ENCODE measurements around the gene NOP53.
"Not testable (repeated sequence)": the region's sequence is repeated elsewhere in the genome, so short reads cannot be mapped to it uniquely, and the experiment has no call there.

Gene NOP53

DNA sequence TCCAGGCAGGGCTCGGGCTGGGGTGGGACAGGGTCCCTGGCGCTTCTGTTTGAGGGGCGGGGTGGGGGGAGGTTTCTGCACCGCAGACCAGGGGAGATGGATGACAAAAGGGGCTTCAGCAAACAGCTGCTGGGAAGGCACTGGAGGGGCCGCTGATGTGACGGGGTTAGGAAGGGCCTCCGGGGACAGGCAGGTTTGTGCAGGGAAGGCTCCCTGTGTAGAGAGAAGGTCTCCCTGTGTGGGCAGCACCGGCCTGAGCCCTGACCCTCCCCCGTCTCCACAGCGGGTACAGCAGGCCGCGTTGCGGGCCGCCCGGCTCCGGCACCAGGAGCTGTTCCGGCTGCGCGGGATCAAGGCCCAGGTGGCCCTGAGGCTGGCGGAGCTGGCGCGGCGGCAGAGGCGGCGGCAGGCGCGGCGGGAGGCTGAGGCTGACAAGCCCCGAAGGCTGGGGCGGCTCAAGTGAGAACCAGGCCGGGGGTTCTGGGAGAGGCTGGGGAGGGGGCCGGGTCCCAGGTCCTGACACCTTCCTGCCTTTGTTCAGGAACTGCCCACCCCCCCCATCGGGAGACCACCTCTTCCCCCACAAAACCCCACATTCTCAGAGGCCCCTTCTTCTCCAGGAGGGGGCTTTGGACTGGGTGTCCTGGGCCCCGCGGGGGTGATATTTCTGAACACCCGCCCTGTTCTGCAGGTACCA lies 9.9 kb downstream of the NOP53 start:
- no peak for DNase-seq

DNA sequence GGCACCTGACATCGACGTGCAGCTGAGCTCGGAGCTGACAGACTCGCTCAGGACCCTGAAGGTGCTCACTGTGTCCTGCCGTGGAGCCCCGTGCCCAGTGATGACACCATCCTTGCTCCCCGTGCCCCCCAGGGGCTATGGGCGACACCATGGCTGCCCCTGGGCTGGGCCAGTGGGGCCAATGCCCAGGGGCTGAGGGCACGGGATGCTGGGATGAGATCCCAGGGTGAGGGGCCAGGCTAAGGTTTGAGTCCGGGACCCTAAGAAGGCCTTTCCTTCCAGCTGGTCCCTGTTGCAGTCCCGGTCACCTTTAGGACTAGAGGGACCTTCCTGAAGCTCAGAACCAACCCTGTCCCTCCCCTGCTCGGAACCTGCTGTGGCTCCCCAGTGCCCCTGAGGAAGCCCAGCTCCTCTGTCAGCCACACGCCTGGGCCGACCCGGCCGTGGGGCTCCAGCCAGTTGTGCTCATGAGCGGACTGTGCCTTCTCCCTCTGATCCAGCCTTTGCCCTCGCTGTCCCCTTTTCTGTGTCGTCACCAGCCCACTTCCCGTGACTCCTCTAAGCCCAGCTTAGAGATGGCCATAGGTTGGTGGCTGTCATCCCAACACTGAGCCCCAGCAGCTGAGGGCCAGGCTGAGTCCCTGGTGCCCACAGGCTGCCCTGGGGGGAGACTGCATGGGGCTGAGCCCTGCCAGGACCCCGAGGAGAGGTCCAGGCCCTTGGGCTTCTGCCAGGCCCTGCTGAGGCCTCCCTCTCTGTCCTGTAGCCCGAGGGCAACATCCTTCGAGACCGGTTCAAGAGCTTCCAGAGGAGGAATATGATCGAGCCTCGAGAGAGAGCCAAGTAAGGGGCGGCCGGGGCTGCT lies 10.6 kb downstream of the NOP53 start:
- no peak for DNase-seq

DNA sequence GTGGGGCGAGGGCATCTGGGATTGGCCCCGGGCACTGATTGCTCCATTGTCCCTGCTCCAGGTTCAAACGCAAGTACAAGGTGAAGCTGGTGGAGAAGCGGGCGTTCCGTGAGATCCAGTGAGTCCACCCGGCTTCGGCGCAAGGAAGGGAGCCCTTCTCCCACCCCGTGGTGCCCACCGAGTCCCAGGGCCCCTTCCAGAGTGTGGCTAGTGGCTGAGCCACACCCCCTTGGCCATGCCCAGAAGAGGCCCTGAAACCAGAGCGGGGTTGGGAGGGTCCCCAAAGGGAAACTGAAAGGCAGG lies 11.2 kb downstream of the NOP53 start:
- no peak for DNase-seq

DNA sequence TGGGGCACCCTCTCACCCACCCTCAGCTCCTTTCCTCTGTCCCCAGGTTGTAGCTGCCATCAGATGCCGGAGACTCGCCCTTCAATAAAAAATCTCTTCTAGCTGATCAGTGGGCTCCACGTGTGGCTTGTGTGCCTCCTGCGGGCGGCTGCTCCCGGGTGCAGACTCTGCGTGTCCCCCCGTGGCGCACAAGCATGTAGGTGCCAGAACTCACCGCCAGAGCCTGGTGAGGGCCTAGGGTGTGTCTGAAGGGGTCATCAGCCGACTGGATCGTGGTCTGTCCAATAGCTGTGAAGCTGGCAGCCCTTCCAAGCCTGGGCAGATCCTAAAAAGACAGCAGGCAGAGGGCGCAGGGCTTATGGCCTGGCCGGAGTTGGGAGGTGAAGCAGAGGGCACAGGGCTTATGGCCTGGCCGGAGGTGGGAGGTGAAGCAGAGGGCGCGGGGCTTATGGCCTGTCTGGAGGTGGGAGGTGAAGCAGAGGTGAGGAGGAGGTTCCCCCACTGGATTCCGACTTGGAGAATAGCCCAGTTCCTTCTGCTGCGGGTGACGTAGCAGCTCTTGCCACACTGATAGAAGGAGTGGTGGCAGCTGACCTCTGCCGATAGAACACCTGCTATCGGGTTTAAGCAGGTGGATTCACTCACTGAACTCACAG lies 11.7 kb downstream of the NOP53 start:
- DNase-seq = no peak

DNA sequence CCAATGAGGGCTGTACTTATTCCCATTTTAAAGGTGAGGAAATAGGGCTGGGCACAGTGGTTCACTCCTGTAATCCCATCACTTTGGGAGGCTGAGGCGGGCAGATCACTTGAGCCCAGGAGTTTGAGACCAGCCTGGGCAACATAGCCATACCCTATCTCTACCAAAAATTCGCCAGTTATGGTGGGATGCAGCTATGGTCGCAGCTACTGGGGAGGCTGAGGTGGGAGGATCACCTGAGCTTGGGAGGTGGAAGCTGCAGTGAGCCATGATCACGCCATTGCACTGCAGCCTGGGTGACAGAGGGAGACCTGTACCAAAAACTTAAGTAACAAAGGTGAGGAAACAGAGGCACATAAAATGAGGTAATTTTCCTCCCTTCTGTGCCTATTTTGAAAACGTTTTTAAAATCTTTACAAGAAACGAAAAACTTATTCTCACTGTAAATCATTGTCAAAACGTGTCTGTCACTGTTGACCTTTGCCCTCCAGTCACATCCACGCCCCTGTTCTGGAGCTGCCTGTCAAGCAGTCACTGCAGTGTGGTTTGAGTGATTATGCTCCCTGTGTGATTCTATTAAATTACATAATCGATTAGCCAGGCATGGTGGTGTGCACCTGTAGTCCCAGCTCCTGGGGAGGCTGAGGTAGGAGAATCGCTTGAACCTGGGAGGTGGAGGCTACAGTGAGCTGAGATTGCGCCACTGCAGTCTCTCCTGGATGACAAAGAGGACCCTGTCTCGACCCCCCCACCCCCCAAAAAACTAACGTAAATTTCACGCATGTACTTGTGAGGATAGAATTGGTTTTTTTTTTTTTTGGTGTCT lies 12.5 kb downstream of the NOP53 start:
- DNase-seq = no peak

DNA sequence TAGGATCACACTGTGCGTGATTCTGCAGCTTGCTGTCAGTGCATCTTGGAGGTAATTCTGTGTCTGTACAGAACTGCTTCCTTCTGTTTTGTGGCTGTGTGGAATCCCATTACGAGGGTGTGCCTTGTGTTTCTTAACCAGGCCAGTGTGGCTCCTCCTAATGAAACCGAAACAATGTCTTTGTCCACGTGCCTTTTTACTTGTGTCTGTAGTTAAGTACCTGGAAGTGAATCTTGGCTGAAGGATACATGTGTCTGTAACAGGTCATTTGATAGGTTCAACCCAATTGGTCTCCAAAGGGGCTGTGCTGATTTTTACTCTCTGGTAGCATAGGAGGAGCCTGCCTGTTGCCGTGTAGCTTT lies 13.1 kb downstream of the NOP53 start:
- DNase-seq = no peak

DNA sequence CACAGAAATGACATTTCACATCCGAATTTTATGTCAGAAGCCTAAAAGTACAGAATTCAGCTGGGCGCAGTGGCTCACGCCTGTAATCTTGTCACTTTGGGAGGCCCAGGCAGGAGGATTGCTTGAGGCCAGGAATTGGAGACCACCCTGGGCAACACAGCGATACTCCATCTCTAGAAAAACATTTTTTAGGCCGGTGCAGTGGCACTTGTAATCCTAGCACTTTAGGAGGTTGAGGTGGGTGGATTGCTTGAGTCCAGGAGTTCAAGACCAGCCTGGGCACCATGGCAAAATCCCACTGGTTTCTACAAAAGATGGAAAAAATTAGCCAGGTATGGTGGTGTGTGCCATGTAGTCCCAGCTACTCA lies 15.3 kb downstream of the NOP53 start:
- no peak for DNase-seq

DNA sequence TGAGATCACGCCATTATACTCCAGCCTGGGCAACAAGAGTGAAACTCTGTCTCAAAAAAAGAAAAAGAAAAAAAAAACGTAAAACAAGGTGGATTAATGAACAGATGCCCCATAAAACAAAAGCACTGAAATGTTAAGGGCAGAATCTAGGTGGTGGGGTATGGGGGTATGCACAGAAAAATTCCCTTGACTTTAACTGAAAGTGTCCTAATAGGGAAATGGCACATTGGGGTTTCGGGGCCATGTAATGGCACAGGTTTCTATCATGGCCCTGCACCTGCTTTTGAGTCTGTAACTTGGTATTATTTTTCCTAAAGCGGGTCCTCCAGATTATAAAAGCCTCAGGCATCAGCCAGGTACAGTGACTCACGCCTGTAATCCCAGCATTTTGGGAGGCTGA lies 16.2 kb downstream of the NOP53 start:
- DNase-seq = no peak

DNA sequence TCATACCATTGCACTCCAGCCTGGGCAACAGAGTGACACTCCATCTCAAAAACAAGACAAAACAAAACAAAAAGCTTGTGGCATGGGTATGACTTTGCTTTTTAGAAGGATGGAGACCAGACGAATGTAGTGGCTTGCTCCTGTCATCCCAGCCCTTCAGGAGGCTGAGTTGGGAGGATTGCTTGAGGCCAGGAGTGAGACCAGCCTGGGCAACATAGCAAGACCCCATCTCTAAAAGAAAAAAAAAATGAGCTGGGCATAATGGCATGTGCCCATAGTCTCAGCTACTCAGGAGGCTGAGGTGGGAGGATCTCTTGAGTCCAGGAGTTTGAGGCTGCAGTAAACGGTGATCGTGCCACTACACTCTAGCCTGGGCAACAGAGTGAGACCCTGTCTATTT lies 16.8 kb downstream of the NOP53 start:
- DNase-seq = no peak

DNA sequence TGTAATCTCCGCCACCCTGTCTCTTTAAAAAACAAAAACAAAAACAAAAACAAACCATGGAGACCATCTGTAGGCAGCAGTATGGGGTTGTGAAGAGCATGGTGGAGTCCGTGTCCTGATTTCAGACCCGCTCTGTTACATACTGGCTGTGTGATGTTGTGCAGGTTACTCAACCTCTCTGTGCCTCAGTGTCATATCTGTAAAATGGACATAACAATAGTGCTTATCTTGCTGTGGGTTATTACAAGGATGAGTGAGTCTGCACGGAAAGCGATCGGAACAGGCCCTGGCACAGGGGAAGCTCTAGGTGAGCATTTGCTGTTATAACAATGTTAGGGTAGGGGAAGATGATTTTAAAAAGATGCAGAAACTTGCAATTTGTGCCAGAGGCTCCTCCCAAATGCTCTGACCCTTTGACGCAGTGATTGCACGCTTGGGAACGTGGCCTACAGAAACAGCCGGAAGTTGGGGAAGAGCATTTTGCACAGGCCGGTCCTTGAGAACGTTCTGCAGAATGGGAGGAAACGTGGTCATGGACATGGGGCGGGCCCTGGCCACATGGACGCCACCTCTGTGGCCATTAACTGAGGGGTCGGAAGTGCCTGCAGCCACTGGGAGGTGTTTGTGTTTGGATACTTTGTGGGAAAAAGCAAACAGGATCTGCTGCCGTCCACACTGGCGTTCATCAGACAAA lies 17.4 kb downstream of the NOP53 start:
- no peak for DNase-seq

DNA sequence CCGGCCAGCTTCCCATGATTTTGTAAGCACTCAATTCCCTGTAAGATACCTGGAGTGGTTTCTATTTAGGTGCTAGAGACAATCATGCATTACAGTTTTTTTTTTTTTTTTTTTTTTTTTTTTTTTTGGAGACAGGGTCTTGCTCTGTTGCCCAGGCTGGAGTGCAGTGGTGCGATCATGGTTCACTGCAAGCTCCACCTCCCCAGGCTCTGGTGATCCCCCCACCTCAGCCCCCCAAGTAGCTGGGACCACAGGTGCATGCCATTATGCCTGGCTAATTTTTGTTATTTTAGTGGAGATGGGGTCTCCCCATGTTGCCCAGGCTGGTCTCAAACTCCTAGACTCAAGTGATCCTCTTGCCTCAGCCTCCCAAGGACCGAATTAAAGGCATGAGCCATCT lies 19.4 kb downstream of the NOP53 start:
- DNase-seq = not testable (repeated sequence)

DNA sequence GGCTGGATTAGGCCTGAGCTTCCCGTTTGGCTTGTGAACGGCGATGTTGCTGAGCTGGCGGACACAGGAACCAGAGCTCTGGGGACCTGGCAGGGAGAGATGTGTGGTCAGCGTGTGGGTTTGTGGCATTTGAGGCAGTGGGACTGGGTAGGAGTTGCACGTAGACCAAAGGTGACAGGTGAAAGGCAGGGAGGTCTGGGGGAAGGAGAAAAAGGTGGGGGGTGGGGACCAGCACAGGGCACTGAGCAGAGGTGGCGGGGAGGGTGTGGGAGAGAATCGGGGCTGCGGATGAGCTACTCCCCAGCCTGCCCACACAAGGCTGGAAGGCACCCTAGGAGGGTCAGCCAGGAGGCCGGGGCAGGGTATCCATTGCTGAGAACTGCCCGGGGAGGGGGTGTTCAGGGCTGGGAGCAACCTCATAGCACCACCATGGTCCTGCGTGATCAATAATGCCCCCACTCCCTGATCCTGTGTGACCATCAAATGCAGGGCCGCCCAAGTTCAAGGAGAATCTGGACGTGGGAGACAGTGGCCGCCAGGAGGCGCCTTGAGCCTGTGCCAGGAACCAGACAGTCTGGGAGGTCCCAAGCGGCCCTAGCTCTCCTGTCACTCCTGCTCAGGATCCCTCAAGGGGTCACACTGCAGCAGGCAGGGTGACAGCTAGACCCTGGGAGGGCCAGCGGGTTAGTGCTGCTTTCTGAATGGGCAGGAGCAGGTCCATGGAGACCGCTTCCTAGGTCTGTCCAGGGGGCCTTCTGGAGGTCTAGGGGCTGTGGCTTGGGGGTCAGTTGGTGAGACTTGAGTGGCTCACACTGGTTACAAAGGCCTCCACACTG lies 20.4 kb downstream of the NOP53 start:
- DNase-seq = peak; percentile 13 to 38

DNA sequence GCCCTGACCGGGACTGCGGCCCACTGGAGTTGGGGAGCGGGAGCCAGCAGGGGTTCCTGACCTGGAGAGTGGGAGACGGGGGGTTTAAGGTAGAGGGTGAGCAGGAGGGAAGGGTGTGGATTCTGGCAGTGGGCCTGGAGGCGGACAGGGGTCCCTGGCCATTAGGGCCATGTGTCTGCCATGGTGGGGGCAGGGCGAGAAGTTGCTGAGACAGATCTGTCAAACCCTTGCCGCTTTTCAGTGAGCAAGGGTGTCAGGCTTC lies 20.9 kb downstream of the NOP53 start:
- DNase-seq = no peak

DNA sequence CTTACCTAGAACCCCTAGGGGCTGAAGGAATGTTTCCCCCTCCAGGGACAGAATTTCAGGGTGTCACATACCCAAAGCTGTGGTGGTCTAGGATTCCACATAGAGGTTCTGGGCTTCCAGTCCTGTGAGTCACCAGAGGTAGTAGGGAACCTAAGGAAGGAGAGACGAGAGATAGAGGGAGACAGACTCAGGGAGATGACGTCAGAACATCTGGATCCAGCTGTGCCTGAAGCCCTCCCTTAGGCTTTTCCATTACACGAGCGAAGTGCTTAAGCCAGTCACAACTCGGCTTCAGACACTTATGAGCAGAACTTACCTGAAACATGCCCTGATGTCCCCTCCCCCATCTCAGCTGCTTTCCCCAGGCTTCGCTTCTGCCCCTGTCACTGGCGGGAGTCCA lies 21.3 kb downstream of the NOP53 start:
- DNase-seq = no peak

DNA sequence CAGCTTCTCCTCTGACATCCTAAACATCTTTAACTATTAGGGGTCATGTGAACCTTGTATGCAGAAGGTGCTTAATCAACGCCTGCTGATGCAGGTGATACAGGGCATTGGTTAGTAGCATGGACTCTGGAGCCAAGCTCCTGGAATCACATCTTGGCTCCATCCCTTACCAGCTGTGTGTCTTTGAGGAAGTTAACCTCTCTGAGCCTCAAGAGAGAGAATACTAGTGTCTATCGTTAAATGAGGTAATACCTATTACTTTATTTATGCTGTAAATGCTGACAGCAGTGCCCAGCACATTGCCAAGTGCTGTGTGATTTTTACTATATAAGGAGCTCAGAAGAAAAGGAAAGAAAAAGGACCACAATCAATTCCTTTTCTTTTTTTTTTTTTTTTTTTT lies 22.0 kb downstream of the NOP53 start:
- no peak for DNase-seq

DNA sequence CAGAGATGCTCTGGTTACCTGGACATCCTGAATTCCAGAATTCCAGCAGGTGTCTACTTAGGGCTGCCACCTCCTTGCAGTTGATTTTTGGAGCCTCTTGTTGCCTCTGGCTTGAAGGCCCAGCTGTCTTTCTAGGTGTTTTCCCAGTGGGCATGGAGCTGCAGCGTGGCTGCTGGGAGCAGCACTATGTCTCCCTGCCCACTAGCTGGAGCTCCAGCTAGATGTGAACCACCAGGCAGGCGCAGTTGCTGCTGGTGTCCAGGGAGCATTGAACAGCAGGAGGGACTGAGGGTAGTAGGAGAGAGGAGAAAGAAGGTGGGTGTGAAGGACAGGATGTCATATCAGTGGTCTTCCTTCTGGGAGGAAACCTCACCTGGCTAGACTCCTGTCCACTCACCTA lies 23.3 kb downstream of the NOP53 start:
- no peak for DNase-seq

DNA sequence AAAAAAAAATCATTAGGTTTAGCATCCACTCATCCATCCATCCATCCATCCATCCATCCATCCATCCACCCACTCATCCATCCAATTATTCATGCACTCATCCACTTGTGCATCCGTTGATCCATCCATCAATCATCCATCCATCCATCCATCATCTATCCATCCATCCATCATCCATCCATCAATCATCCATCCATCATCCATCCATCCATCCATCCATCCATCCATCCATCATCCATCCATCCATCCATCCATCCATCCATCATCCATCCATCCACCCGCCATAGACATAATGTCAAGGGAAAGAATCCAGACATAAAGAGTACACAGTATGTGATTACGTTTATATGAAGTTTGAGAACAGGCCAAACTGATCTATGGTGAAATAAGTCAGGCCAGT lies 24.2 kb downstream of the NOP53 start:
- no peak for DNase-seq

DNA sequence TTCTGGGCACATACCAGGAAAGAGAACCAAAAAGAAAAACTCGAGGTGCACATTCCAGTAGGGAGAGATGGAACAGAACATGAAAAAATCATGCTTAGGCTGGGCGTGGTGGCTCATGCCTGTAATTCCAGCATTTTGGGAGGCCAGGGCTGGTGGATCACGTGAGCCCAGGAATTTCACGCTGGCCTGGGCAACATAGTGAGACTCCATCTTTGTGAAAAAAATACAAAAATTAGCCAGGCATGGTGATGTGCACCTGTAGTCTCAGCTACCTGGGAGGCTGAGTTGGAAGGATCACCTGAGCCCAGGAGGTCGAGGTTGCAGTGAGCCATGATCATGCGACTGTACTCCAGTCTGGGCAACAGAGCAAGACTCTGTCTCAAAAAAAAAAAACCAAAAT lies 25.9 kb downstream of the NOP53 start:
- DNase-seq = not testable (repeated sequence)

DNA sequence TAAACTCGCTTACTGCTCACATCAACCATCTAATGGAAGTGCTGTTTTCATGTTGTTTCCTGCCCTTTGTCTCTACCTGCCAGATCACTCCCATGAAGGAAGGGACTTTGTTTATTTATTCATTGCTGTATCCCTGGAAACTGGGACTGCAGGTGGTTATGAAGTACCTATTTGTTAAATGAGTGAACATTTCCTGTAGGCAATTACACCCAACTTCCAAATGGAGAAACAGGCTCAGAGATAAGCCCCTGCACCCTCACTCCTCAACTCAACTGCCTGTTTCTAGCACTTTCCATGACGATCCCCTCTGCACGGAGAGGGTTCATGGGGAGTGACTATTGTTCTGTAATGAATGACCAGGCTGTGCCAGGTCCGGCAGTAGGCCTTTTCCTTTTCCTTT lies 31.2 kb downstream of the NOP53 start:
- DNase-seq = no peak

DNA sequence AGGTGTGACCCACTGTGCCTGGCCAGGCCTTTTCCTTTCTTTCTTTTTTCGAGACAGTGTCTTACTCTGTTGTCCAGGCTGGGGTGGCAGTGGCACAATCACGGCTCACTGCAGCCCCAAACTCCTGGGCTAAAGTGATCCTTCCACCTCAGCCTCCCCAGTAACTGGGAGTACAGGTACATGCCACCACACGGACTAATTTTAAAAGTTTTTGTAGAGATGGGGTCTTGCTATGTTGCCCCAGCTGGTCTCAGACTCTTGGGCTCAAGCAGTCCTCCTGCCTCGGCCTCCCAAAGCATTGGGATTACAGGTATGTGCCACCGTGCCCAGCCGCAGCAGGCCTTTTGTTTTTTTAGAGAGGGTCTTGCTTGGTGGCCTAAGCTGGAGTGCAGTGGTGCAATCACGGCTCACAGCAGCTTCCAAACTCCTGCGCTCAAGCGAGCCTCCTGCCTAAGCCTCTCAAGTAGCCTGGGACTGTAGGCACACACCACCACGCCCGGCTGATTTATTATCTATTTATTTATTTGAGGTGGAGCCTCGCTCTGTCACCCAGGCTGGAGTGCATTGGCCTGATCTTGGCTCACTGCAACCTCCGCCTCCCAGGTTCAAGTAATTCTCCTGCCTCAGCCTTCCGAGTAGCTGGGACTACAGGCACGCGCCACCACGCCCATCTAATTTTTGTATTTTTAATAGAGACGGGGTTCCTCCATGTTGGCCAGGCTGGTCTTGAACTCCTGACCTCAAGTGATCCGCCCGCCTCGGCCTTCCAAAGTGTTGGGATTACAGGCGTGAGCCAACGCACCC lies 32.1 kb downstream of the NOP53 start:
- not testable (repeated sequence) for DNase-seq
